ENCODE data around the gene CSNK1E. TPM values are rescaled to one million over a fixed set of nuclear protein-coding genes. Genes with fewer than 3 reads are reported as not detected.

Gene CSNK1E
- total RNA-seq, 2 experiments from 2014 or later: 74.3 to 81.3 TPM

- peaks cover 20% of the 10 kb centered on the region for H3K36me3 Mint-ChIP-seq (ENCODE audit: low read depth)
- H3K4me1 Mint-ChIP-seq: no peaks in the 10 kb centered on the region
- ChIA-PET POLR2A (no interaction called here), CTCF (interaction anchor here (0.9 to 1.6 kb wide), 2 partner anchors 10 to 23 kb away, joined by 3 read pairs; no protein-coding TSS in a partner anchor)
- H3K4me3 Mint-ChIP-seq: no peak overlapping the region
- no peak for DNase-seq
- H3K27me3 Mint-ChIP-seq: no peaks in the 10 kb centered on the region
- no peak overlapping the region for H3K27ac Mint-ChIP-seq
- H3K9me3 Mint-ChIP-seq: no peaks in the 10 kb centered on the region
Measured at GRCh38 chr22:38296372-38296771, 20.9 kb downstream of the CSNK1E start.

- Mint-ChIP-seq H3K4me1 (no peaks in the 10 kb centered on the region), H3K27me3 (no peaks in the 10 kb centered on the region), H3K4me3 (no peak overlapping the region), H3K9me3 (no peaks in the 10 kb centered on the region), H3K27ac (no peak overlapping the region), H3K36me3 (ENCODE audit: low read depth) (peaks cover 17% of the 10 kb centered on the region)
- no peak for DNase-seq
- ChIA-PET CTCF (interaction anchor here (0.9 to 1.6 kb wide), 2 partner anchors 9 to 22 kb away, joined by 3 read pairs; no protein-coding TSS in a partner anchor), POLR2A (no interaction called here)
Measured at GRCh38 chr22:38295863-38296262, 21.4 kb downstream of the CSNK1E start.

GRCh38 chr22:38295339-38295738 is 21.9 kb downstream of the CSNK1E start:
- H3K27ac Mint-ChIP-seq: no peak overlapping the region
- H3K36me3 Mint-ChIP-seq (ENCODE audit: low read depth): peaks cover 14% of the 10 kb centered on the region
- ChIA-PET CTCF (interaction anchor here (1.6 kb wide), 1 partner anchor 22 kb away, joined by 3 read pairs; no protein-coding TSS in a partner anchor), POLR2A (no interaction called here)
- no peak overlapping the region for H3K4me3 Mint-ChIP-seq
- H3K9me3 Mint-ChIP-seq: no peaks in the 10 kb centered on the region
- no peak for DNase-seq
- no peaks in the 10 kb centered on the region for H3K27me3 Mint-ChIP-seq
- H3K4me1 Mint-ChIP-seq: no peaks in the 10 kb centered on the region

- H3K9me3 Mint-ChIP-seq: no peaks in the 10 kb centered on the region
- no peaks in the 10 kb centered on the region for H3K4me1 Mint-ChIP-seq
- no peak overlapping the region for H3K4me3 Mint-ChIP-seq
- POLR2A ChIA-PET: no interaction called here
- DNase-seq: no peak
- no peak overlapping the region for H3K27ac Mint-ChIP-seq
- peaks cover 12% of the 10 kb centered on the region for H3K36me3 Mint-ChIP-seq (ENCODE audit: low read depth)
- CTCF ChIA-PET: interaction anchor here (1.3 kb wide), 1 partner anchor 19 kb away, joined by 3 read pairs; no protein-coding TSS in a partner anchor
- no peaks in the 10 kb centered on the region for H3K27me3 Mint-ChIP-seq
Measured at GRCh38 chr22:38294193-38294592, 23.0 kb downstream of the CSNK1E start.

- Mint-ChIP-seq H3K4me3 (no peak overlapping the region), H3K4me1 (no peaks in the 10 kb centered on the region), H3K36me3 (ENCODE audit: low read depth) (peaks cover 5% of the 10 kb centered on the region), H3K27ac (peak overlapping the region; percentile 31), H3K27me3 (no peaks in the 10 kb centered on the region), H3K9me3 (no peaks in the 10 kb centered on the region)
- CTCF ChIA-PET: interaction anchor here (0.6 to 1.3 kb wide), 2 partner anchors 20 to 32 kb away, joined by 3 read pairs; no protein-coding TSS in a partner anchor
- no peak for DNase-seq
- POLR2A ChIA-PET: no interaction called here
Measured at GRCh38 chr22:38292694-38293093, 24.5 kb downstream of the CSNK1E start.

- Mint-ChIP-seq H3K4me3 (no peak overlapping the region), H3K36me3 (ENCODE audit: low read depth) (no peaks in the 10 kb centered on the region), H3K4me1 (no peaks in the 10 kb centered on the region), H3K9me3 (no peaks in the 10 kb centered on the region), H3K27me3 (no peaks in the 10 kb centered on the region), H3K27ac (no peak overlapping the region)
- DNase-seq: no peak
- CTCF ChIA-PET: interaction anchor here (0.7 kb wide), 1 partner anchor 86 kb away, joined by 3 read pairs; no protein-coding TSS in a partner anchor
- POLR2A ChIA-PET: no interaction called here
Measured at GRCh38 chr22:38291201-38291777, 25.9 kb downstream of the CSNK1E start.

GRCh38 chr22:38290347-38290746 is 26.9 kb downstream of the CSNK1E start:
- DNase-seq: no peak
- POLR2A ChIA-PET: no interaction called here
- H3K4me3 Mint-ChIP-seq: no peak overlapping the region
- no peak overlapping the region for H3K27ac Mint-ChIP-seq
- no peaks in the 10 kb centered on the region for H3K36me3 Mint-ChIP-seq (ENCODE audit: low read depth)
- H3K27me3 Mint-ChIP-seq: no peaks in the 10 kb centered on the region
- no peaks in the 10 kb centered on the region for H3K9me3 Mint-ChIP-seq
- CTCF ChIA-PET: interaction anchor here (0.5 to 0.7 kb wide), 2 partner anchors 51 to 85 kb away, joined by 3 read pairs; no protein-coding TSS in a partner anchor
- H3K4me1 Mint-ChIP-seq: no peaks in the 10 kb centered on the region

- no peaks in the 10 kb centered on the region for H3K4me1 Mint-ChIP-seq
- ChIA-PET POLR2A (no interaction called here), CTCF (no interaction called here)
- H3K4me3 Mint-ChIP-seq: no peak overlapping the region
- H3K27ac Mint-ChIP-seq: no peak overlapping the region
- no peaks in the 10 kb centered on the region for H3K27me3 Mint-ChIP-seq
- DNase-seq: no peak
- H3K36me3 Mint-ChIP-seq (ENCODE audit: low read depth): no peaks in the 10 kb centered on the region
- H3K9me3 Mint-ChIP-seq: no peaks in the 10 kb centered on the region
Measured at GRCh38 chr22:38289583-38290082, 27.6 kb downstream of the CSNK1E start.

- POLR2A ChIA-PET: no interaction called here
- Mint-ChIP-seq H3K9me3 (no peaks in the 10 kb centered on the region), H3K4me1 (no peaks in the 10 kb centered on the region), H3K27ac (no peak overlapping the region), H3K27me3 (no peaks in the 10 kb centered on the region), H3K4me3 (no peak overlapping the region), H3K36me3 (ENCODE audit: low read depth) (no peaks in the 10 kb centered on the region)
- CTCF ChIA-PET: interaction anchor here (0.6 to 1.1 kb wide), 3 partner anchors 9 to 331 kb away, joined by 3 to 4 read pairs (median 3); no protein-coding TSS in a partner anchor
- DNase-seq: no peak
Measured at GRCh38 chr22:38286915-38287669, 30.1 kb downstream of the CSNK1E start.

- no peaks in the 10 kb centered on the region for H3K27me3 Mint-ChIP-seq
- H3K9me3 Mint-ChIP-seq: no peaks in the 10 kb centered on the region
- no peaks in the 10 kb centered on the region for H3K36me3 Mint-ChIP-seq (ENCODE audit: low read depth)
- DNase-seq: no peak
- no peak overlapping the region for H3K4me3 Mint-ChIP-seq
- no peak overlapping the region for H3K27ac Mint-ChIP-seq
- CTCF ChIA-PET: interaction anchor here (1.2 to 1.3 kb wide), 2 partner anchors 9 to 15 kb away, joined by 4 to 8 read pairs; no protein-coding TSS in a partner anchor
- POLR2A ChIA-PET: no interaction called here
- no peaks in the 10 kb centered on the region for H3K4me1 Mint-ChIP-seq
Measured at GRCh38 chr22:38285018-38285417, 32.2 kb downstream of the CSNK1E start.

- no peaks in the 10 kb centered on the region for H3K27me3 Mint-ChIP-seq
- no peak overlapping the region for H3K4me3 Mint-ChIP-seq
- DNase-seq: no peak
- no peak overlapping the region for H3K27ac Mint-ChIP-seq
- no peaks in the 10 kb centered on the region for H3K9me3 Mint-ChIP-seq
- ChIA-PET CTCF (interaction anchor here (1.3 to 1.6 kb wide), 2 partner anchors 14 to 23 kb away, joined by 4 read pairs; no protein-coding TSS in a partner anchor), POLR2A (no interaction called here)
- H3K36me3 Mint-ChIP-seq (ENCODE audit: low read depth): no peaks in the 10 kb centered on the region
- no peaks in the 10 kb centered on the region for H3K4me1 Mint-ChIP-seq
Measured at GRCh38 chr22:38284042-38284402, 33.2 kb downstream of the CSNK1E start.

- H3K4me3 Mint-ChIP-seq: no peak overlapping the region
- no peaks in the 10 kb centered on the region for H3K9me3 Mint-ChIP-seq
- H3K36me3 Mint-ChIP-seq (ENCODE audit: low read depth): no peaks in the 10 kb centered on the region
- H3K4me1 Mint-ChIP-seq: no peaks in the 10 kb centered on the region
- ChIA-PET CTCF (no interaction called here), POLR2A (no interaction called here)
- no peak overlapping the region for H3K27ac Mint-ChIP-seq
- no peak for DNase-seq
- no peaks in the 10 kb centered on the region for H3K27me3 Mint-ChIP-seq
Measured at GRCh38 chr22:38282397-38282796, 34.8 kb downstream of the CSNK1E start.

- Mint-ChIP-seq H3K9me3 (no peaks in the 10 kb centered on the region), H3K4me3 (no peak overlapping the region), H3K27ac (no peak overlapping the region), H3K27me3 (peaks cover 1% of the 10 kb centered on the region), H3K4me1 (peaks cover 21% of the 10 kb centered on the region), H3K36me3 (ENCODE audit: low read depth) (no peaks in the 10 kb centered on the region)
- CTCF ChIA-PET: interaction anchor here (1.9 to 2.3 kb wide), 2 partner anchors 9 kb away, joined by 7 to 8 read pairs; no protein-coding TSS in a partner anchor
- POLR2A ChIA-PET: no interaction called here
- DNase-seq: no peak
Measured at GRCh38 chr22:38276166-38276565, 41.1 kb downstream of the CSNK1E start.
